HG03097 (cell line): ENCODE data around the gene GMNN.
"Not testable (repeated sequence)": the region's sequence is repeated elsewhere in the genome, so short reads cannot be mapped to it uniquely, and the experiment has no call there.

ENCODE experiments used
- ATAC-seq: cut with Tn5 transposase; IDR thresholded peaks from one replicate; pipeline ENCODE4 v1.9.1; 2021; ENCODE audit not compliant: unreplicated experiment, low FRiP score

The GMNN gene

GRCh38 chr6:24761193-24761835 lies 13.4 kb upstream of the GMNN start:
- no peak for ATAC-seq

- ATAC-seq: no peak
Measured at GRCh38 chr6:24761851-24762250, 12.9 kb upstream of the GMNN start.

GRCh38 chr6:24763578-24763977 lies 11.2 kb upstream of the GMNN start:
- ATAC-seq: no peak

- not testable (repeated sequence) for ATAC-seq
Measured at GRCh38 chr6:24764833-24765828, 9.6 kb upstream of the GMNN start.

GRCh38 chr6:24765968-24766367 lies 8.8 kb upstream of the GMNN start:
- ATAC-seq: not testable (repeated sequence)

GRCh38 chr6:24766680-24767462 lies 7.9 kb upstream of the GMNN start:
- ATAC-seq: no peak

- no peak for ATAC-seq
Measured at GRCh38 chr6:24768361-24768760, 6.4 kb upstream of the GMNN start.

GRCh38 chr6:24775520-24776058 lies 852 bp downstream of the GMNN start:
- no peak for ATAC-seq

- no peak for ATAC-seq
Measured at GRCh38 chr6:24777227-24777626, 2.5 kb downstream of the GMNN start.

GRCh38 chr6:24778121-24778520 lies 3.4 kb downstream of the GMNN start:
- no peak for ATAC-seq

- no peak for ATAC-seq
Measured at GRCh38 chr6:24778878-24779277, 4.1 kb downstream of the GMNN start.

GRCh38 chr6:24779416-24780016 lies 4.8 kb downstream of the GMNN start:
- ATAC-seq: no peak

GRCh38 chr6:24780206-24780605 lies 5.5 kb downstream of the GMNN start:
- no peak for ATAC-seq

- no peak for ATAC-seq
Measured at GRCh38 chr6:24788031-24788665, 13.4 kb downstream of the GMNN start.

- no peak for ATAC-seq
Measured at GRCh38 chr6:24795106-24795505, 20.4 kb downstream of the GMNN start.

- no peak for ATAC-seq
Measured at GRCh38 chr6:24796616-24797290, 22.0 kb downstream of the GMNN start.

- no peak for ATAC-seq
Measured at GRCh38 chr6:24797596-24798216, 23.0 kb downstream of the GMNN start.

- ATAC-seq: no peak
Measured at GRCh38 chr6:24798740-24799540, 24.2 kb downstream of the GMNN start, which contains the start of gene ARMH2. Gene ARMH2, minus strand, starts transcription at chr6:24798917. Its CDS starts 60 bp downstream, at chr6:24798857.
